Fibroblast of lung (primary cell): ENCODE data around the gene RPS29. TPM values are rescaled to one million over a fixed set of nuclear protein-coding genes. Genes with fewer than 3 reads are reported as not detected.
"Not testable (repeated sequence)": the region's sequence is repeated elsewhere in the genome, so short reads cannot be mapped to it uniquely, and the experiment has no call there.

ENCODE experiments used
- DNase-seq, 2 donors: peaks; one replicate each; pipeline versions ENCODE4 v3.0.0 to v3.0.0-alpha.2; 2010; ENCODE audit warnings: low read depth in 2 of 2
- H2AFZ ChIP-seq: 2 replicates; pipeline ENCODE4 v1.5.1; 2012; ENCODE audit warnings: low read length, control low read depth, inconsistent platforms
- H3K27ac ChIP-seq: 2 replicates; pipeline ENCODE4 v1.5.1; 2011; ENCODE audit warnings: low read length, control low read depth; ENCODE audit not compliant: insufficient read depth
- H3K27me3 ChIP-seq: 2 replicates; pipeline ENCODE4 v1.5.1; 2011; ENCODE audit warnings: mild to moderate bottlenecking, low read length; ENCODE audit not compliant: control insufficient read depth, insufficient read depth
- H3K36me3 ChIP-seq: 2 replicates; pipeline ENCODE4 v1.5.1; 2011; ENCODE audit warnings: low read length; ENCODE audit not compliant: control insufficient read depth, insufficient read depth
- H3K4me1 ChIP-seq: 2 replicates; pipeline ENCODE4 v1.5.1; 2011; ENCODE audit warnings: low read length; ENCODE audit not compliant: control insufficient read depth, insufficient read depth; ENCODE audit errors: extremely low read depth
- H3K4me2 ChIP-seq: 2 replicates; pipeline ENCODE4 v1.5.1; 2011; ENCODE audit warnings: low read length, control low read depth; ENCODE audit not compliant: insufficient read depth; ENCODE audit errors: extremely low read depth
- H3K4me3 ChIP-seq, 4 experiments: fragments of 200-600 bp in 1 of 4; sonication (generic) in 1 of 4; replicated peaks in 1 of 4; 2 replicates each; pipeline ENCODE4 v1.5.1; 2011 to 2016; ENCODE audit warnings: low read length in 4 of 4, low read depth in 3 of 4, mild to moderate bottlenecking in 3 of 4, control low read depth in 2 of 4, inconsistent platforms in 1 of 4, mixed read lengths in 1 of 4; ENCODE audit not compliant: insufficient read depth in 1 of 4; ENCODE audit errors: control extremely low read depth in 1 of 4
- H3K79me2 ChIP-seq: 2 replicates; pipeline ENCODE4 v1.5.1; 2012; ENCODE audit warnings: mild to moderate bottlenecking, low read length, inconsistent platforms; ENCODE audit not compliant: control insufficient read depth, insufficient read depth
- H3K9ac ChIP-seq: 2 replicates; pipeline ENCODE4 v1.5.1; 2011; ENCODE audit warnings: mild to moderate bottlenecking, low read length, control low read depth; ENCODE audit not compliant: insufficient read depth
- H3K9me3 ChIP-seq: 2 replicates; pipeline ENCODE4 v1.5.1; 2012; ENCODE audit warnings: low read depth, low read length; ENCODE audit not compliant: control insufficient read depth, insufficient read depth
- H4K20me1 ChIP-seq: 2 replicates; pipeline ENCODE4 v1.5.1; 2011; ENCODE audit warnings: low read length; ENCODE audit not compliant: control insufficient read depth, insufficient read depth; ENCODE audit errors: extremely low read depth
- EZH2 ChIP-seq: IDR thresholded peaks from 2 replicates; pipeline ENCODE4 v1.5.1; 2012; ENCODE audit warnings: low read length, control low read depth, mild to moderate bottlenecking; ENCODE audit errors: missing control alignments
- polyA plus RNA-seq, 2 donors: library from polyadenylated mRNA; depleted of rRNA in 1 of 2; stranded (reverse) in 1 of 2; unstranded in 1 of 2; fragments of >200 nt; gene quantifications; 2 replicates each; pipeline ENCODE4 v1.2.1, GENCODE V29; 2011 to 2012; ENCODE audit warnings: missing spikeins in 1 of 2
- total RNA-seq: library from RNA; depleted of rRNA; stranded (reverse); fragments of >200 nt; gene quantifications from 2 replicates; pipeline ENCODE4 v1.2.1, GENCODE V29; 2014
- TF ChIP-seq, protein P1 (sequence below), 2 donors: IDR thresholded peaks in 1 of 2; conservative IDR thresholded peaks in 1 of 2; 1 replicate in 1 of 2; 2 replicates in 1 of 2; pipeline ENCODE4 v1.5.1; 2011 to 2012; ENCODE audit warnings: low read length in 2 of 2, control low read depth in 1 of 2, inconsistent platforms in 1 of 2, low read depth in 1 of 2, mild to moderate bottlenecking in 1 of 2

The RPS29 gene
- total and polyA plus RNA-seq, 2 donors (not counting 1 experiment from before 2014, with no cell fraction given): 1,182 to 7,256 TPM

DNA sequence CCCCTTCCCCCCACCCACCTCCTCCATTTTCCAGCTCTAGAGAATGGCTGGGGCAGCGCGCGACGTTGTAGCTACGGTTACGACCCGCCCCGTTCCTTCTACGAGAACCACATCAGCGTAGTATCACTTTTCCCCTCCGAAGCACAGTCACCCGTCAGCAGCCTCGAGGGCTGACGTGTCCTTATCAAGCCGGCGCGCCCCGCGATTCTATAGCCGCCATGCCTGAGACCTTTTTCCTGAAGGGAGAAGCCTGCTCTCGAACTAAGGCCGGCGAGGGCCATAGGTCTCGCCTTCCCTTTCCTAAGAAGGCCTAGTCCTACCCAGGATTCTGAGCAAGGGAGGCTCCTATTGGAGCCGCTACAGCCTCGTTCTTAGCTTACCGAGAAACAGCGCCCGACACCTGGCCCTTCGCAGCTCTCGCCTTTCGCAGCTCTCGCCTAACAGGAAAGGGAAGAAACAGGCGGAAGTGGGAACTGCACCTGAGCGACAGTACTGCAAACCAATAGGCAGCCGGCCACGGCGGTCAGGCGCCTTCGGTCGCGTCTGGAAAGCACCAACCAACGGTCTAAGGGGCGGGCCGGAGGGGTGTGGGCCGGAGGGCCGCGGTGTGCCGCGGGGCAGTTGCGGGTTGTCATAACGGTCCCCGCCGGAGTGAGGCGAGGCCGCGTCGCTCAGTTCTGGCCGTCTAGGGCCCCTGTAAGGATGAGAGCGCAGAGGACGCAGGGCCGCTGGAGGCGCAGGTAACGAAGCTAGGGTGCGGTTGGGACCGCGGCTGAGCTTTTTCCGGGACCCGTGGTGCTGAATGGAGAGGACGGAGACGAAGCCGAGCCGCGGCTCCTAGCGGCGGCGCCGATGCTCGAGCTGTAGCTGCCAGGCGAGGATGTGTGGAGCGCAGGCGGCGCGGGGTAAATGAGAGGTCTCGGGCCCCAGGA lies 34.3 kb upstream of the RPS29 start, which contains the start of the genes MGAT2 and RPL36AL:
Gene MGAT2 (plus strand): TSS at position 618 of the 932 bp plus-strand sequence. CDS start 470 bp downstream, outside the sequence.
Gene RPL36AL (minus strand): TSS at position 445 of the 932 bp plus-strand sequence. CDS start 1,522 bp downstream, outside the sequence.
- peaks cover 6% of the 10 kb centered on the region for H3K36me3 ChIP-seq
- no peaks in the 10 kb centered on the region for H4K20me1 ChIP-seq
- H3K4me1 ChIP-seq: peaks cover 12% of the 10 kb centered on the region
- TF ChIP-seq, protein P1, sequence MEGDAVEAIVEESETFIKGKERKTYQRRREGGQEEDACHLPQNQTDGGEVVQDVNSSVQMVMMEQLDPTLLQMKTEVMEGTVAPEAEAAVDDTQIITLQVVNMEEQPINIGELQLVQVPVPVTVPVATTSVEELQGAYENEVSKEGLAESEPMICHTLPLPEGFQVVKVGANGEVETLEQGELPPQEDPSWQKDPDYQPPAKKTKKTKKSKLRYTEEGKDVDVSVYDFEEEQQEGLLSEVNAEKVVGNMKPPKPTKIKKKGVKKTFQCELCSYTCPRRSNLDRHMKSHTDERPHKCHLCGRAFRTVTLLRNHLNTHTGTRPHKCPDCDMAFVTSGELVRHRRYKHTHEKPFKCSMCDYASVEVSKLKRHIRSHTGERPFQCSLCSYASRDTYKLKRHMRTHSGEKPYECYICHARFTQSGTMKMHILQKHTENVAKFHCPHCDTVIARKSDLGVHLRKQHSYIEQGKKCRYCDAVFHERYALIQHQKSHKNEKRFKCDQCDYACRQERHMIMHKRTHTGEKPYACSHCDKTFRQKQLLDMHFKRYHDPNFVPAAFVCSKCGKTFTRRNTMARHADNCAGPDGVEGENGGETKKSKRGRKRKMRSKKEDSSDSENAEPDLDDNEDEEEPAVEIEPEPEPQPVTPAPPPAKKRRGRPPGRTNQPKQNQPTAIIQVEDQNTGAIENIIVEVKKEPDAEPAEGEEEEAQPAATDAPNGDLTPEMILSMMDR (conservative IDR thresholded peaks at IDR 0.05 in 1 of 2, IDR thresholded peaks at IDR 0.05 in 1 of 2; ENCODE audit: low read depth in 1 of 2, low read length in 2 of 2): peak; percentile 33 to 36
- no peak for TF ChIP-seq EZH2
- no peaks in the 10 kb centered on the region for H3K9me3 ChIP-seq
- no peaks in the 10 kb centered on the region for H3K27me3 ChIP-seq
- H3K27ac ChIP-seq: peak within 1 kb of the TSS; percentile 98
- peaks cover 64% of the 10 kb centered on the region for H3K79me2 ChIP-seq
- peak within 1 kb of the TSS; percentile 89 for H3K9ac ChIP-seq
- H2AFZ ChIP-seq: peak within 1 kb of the TSS; percentile 86
- peak within 1 kb of the TSS; percentile 84 to 98 (median 95) for H3K4me3 ChIP-seq
- peak; percentile 99 for DNase-seq
- peak within 1 kb of the TSS; percentile 80 for H3K4me2 ChIP-seq

DNA sequence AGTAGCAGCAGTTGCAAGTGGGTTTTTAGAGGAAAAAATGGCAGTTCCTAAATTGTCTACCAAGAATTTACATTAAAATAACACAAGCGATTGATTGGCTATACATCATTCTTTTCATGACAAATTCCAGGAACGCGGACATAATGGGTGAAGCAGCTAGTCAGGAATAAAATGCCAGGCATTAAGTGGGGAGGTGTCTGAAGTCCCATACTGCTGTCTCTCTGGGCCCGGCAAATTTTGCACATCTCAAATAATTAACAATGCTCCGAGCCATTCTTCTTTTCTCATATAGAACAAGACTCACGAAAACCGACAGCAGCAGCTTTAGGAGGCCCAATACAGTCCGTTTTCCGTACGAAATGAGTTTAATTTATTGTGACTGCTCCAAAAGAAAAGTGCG lies 33.5 kb upstream of the RPS29 start:
- Histone ChIP-seq H3K4me1 (peaks cover 12% of the 10 kb centered on the region), H4K20me1 (no peaks in the 10 kb centered on the region), H3K79me2 (peaks cover 63% of the 10 kb centered on the region), H3K9me3 (no peaks in the 10 kb centered on the region), H3K27ac (peak overlapping the region; percentile 98), H2AFZ (no peak overlapping the region), H3K4me2 (peak overlapping the region; percentile 66), H3K36me3 (peaks cover 6% of the 10 kb centered on the region), H3K27me3 (no peaks in the 10 kb centered on the region), H3K4me3 (peak overlapping the region; percentile 84 to 98 (median 95)), H3K9ac (peak overlapping the region; percentile 89)
- no peak for DNase-seq
- TF ChIP-seq EZH2: no peak
- TF ChIP-seq, protein P1 (conservative IDR thresholded peaks at IDR 0.05 in 1 of 2, IDR thresholded peaks at IDR 0.05 in 1 of 2; ENCODE audit: low read depth in 1 of 2, low read length in 2 of 2): no peak

DNA sequence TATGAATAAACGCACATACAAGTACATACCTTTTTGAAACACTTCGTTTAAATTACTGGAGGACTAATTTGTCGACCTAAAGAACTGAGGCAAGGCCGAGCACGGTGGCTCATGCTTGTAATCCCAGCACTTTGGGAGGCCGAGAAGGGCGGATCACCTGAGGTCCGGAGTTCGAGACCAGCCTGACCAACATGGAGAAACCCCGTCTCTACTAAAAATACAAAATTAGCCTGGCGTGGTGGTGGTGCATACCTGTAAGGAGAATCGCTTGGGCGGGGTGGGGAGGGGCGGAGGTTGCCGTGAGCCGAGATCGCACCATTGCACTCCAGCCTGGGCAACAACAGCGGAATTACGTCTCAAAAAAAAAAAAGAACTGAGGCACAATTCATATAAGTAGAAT lies 33.1 kb upstream of the RPS29 start:
- peaks cover 12% of the 10 kb centered on the region for H3K4me1 ChIP-seq
- not testable (repeated sequence) for H4K20me1 ChIP-seq, DNase-seq, H3K36me3 ChIP-seq, H3K27ac ChIP-seq, H2AFZ ChIP-seq, H3K9me3 ChIP-seq, H3K27me3 ChIP-seq
- peak overlapping the region; percentile 84 to 98 (median 95) for H3K4me3 ChIP-seq
- peak overlapping the region; percentile 75 for H3K4me2 ChIP-seq
- peak overlapping the region; percentile 89 for H3K9ac ChIP-seq
- peaks cover 62% of the 10 kb centered on the region for H3K79me2 ChIP-seq
